Measurements from ENCODE around the gene IRF4.

DNA sequence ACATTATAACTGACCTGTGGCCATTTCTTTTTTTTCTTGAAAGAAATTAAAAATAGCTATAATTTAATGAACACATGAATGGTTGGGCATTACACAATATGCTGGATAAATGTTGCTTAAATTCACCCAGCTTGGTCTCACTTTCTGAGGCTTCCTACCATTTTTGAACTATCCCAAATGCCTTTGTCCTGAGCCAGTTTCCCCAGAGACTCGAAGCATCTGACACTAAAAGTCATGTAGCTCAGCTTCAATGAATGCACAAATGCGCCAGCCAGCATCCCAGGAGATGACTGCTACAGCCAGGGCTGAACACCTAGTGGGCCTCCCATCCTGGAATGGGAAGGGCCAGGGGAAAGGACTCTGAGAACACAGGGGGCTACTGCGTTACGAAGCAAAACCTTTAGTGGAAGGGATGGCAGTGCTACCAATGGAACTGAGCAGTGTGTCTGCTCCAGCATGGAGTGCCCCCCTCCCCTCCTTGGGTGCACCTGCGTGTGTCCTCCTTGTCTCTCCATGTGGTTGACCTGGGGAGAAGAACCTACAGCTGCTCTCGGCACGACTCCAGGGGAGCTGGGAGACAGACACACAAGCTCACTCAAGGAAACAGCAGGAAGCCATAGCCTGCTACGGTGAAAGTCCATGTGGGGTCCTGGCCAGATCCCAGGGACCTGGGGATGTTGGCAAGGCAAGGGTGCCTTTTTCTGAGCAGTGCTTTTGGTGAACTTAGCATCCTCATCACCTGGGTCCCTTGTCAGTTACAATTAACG lies 60.9 kb downstream of the IRF4 start:
- TF ChIP-seq, protein P1, sequence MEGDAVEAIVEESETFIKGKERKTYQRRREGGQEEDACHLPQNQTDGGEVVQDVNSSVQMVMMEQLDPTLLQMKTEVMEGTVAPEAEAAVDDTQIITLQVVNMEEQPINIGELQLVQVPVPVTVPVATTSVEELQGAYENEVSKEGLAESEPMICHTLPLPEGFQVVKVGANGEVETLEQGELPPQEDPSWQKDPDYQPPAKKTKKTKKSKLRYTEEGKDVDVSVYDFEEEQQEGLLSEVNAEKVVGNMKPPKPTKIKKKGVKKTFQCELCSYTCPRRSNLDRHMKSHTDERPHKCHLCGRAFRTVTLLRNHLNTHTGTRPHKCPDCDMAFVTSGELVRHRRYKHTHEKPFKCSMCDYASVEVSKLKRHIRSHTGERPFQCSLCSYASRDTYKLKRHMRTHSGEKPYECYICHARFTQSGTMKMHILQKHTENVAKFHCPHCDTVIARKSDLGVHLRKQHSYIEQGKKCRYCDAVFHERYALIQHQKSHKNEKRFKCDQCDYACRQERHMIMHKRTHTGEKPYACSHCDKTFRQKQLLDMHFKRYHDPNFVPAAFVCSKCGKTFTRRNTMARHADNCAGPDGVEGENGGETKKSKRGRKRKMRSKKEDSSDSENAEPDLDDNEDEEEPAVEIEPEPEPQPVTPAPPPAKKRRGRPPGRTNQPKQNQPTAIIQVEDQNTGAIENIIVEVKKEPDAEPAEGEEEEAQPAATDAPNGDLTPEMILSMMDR (IDR thresholded peaks at IDR 0.05; ENCODE audit: low read depth, low read length): no peak
- no peak for TF ChIP-seq EZH2phosphoT487 (IDR thresholded peaks at IDR 0.05; ENCODE audit: low read depth)

Measured in OCI-LY3 (cell line).